ENCODE measurements around the gene LNX1. TPM values are rescaled to one million over a fixed set of nuclear protein-coding genes. Genes with fewer than 3 reads are reported as not detected.

LNX1 gene
- total RNA-seq, 1 donor from 2014 or later: 4.4 TPM

Other genes with a start within 250 kb of the LNX1 start
- gene SCFD2, start 225.4 kb downstream of the LNX1 start, total RNA-seq: 11.9 and 13.9 TPM in 2 replicates
- gene FIP1L1, start 213.8 kb downstream of the LNX1 start, total RNA-seq: 45.4 and 50.9 TPM in 2 replicates